Stimulated activated naive CD4-positive, alpha-beta T cell (primary cell): ENCODE data around the gene NKAIN2.

Experiments used
- DNase-seq, 6 experiments: peaks; one replicate each; lab custom pipeline; 2025; lab: John Stamatoyannopoulos, UW

NKAIN2 gene

GRCh38 chr6:124829822-124830221 lies 1026.2 kb downstream of the NKAIN2 start:
- DNase-seq, result no peak

DNA sequence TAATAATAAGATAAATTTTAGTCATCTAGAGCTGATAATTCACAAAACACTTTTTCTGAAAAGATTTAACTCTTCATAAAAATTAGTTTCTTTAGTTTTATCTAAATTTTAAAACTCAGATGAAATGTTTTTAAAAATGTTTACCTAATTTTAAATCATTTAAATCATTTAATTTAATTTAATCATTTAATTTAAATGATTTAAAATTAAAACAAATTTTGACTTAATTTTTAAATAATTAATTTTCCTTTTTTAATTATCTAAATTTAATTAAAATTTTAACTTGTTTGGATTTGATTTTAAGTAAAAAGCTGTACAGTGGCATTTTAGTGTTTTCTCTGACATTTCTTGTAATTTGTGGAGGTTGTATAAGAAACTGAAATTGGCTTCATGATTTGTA lies 1026.8 kb downstream of the NKAIN2 start:
- no peak for DNase-seq

DNA sequence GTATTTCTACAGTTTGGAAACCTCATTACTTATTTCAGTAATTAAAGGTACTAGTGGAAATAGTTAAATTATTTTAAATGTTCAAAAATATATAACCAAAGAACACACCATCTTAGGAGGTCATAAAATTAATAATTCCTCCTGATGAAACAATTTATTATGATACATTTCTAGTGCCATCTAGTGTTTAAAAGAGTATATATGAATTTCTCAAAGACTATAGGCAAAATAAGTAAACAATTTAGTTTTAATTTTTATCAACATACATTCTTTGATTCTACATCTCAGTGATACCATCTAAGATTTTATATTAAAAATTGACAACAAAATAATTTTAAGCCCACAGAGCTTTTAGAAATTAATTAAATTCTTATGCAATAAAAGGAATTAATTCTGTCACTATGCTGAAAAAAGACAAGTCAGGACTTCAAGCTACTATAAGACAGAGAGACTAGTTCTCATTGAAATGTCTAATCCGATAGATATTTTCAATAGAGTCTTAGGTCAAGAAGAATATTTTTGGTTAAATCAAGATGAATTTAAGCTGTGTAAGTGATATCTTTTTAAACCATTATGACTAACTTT lies 1050.8 kb downstream of the NKAIN2 start:
- no peak for DNase-seq

DNA sequence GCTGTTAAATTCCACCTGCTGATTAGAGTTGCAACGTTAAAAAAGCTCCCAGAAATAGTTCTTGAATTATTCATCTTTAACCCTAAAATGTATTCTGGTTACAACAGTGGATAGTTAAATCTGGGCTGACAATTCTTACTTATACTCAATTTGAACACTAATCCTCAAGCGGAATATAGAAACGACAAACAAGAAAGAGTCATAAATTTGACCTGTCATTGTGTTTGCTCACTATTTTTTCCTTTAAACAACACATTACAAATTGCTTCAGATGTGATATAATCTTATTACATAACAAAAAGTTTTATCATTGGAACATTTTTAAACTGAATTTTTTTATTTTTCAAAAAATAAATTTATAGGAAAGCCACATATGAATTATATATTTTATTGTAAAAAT lies 1054.1 kb downstream of the NKAIN2 start:
- no peak for DNase-seq

GRCh38 chr6:124858564-124858963 lies 1054.9 kb downstream of the NKAIN2 start:
- no peak for DNase-seq

- DNase-seq, result no peak
These were observed 1055.7 kb downstream of the NKAIN2 start for GRCh38 chr6:124859366-124859765.

- no peak for DNase-seq
These were observed 1062.4 kb downstream of the NKAIN2 start for GRCh38 chr6:124866040-124866439.

DNA sequence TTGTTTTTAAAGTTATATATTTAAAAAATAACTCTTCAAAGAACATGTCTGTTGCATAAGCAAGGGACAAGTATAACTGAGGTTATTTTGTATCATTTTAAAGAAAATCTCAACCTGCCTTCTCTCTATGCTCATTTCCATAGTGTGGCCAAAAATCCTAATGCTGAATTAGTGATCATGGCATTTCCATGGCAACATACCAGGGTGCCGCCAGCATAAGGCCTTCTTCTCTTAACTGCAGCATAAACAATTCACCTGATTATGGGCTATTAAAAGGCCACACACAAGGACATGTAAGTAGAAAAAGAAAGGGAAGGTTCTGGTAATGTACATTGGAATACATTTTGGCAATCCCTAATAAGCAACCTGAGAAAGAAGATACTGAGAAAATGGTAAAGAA lies 1063.5 kb downstream of the NKAIN2 start:
- no peak for DNase-seq

GRCh38 chr6:124868481-124868880 lies 1064.8 kb downstream of the NKAIN2 start:
- no peak for DNase-seq

GRCh38 chr6:124869416-124869815 lies 1065.8 kb downstream of the NKAIN2 start:
- DNase-seq, result no peak

DNA sequence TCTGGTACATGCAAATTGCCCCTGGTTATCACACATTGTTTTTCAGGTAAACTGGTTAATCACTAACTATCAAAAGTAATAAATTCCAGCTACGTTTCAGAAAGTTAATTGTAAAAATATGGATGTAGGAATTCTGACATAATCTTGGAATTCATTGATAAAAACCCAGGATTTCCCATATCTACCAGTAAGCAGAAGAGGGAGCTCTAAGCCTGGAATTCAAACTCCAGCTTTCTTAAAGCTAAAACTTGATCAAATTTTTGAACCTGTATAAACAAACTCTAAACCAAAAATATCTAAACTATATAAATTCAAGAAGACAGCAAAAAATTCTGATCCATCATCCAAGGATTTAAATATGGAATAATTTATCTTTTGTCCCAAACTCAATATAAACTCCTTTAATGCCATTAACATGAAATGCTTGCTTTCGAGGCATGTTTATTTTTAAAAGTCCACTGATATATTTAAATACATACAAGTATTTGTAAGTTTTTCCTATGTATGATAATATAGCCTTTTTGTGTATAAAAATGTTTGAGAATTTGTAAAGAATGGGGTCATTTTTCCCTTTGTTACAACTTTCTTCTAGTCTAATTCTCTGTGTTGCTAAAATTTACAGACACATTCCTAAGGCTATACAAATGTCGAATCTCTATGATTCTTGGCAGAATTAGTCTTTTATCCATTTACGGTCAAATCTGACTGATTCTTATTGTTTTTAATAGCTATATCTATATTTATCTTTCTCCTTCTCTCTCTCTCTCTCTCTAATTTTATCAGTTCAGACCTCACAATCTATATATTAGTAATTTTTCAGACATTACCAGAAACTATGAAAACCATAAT lies 1067.2 kb downstream of the NKAIN2 start:
- peak in 1 of 6 experiments; percentile 8 for DNase-seq

GRCh38 chr6:124872361-124873065 lies 1068.8 kb downstream of the NKAIN2 start:
- no peak for DNase-seq

GRCh38 chr6:124873066-124873410 lies 1069.4 kb downstream of the NKAIN2 start:
- no peak for DNase-seq
